Subcutaneous adipose tissue (tissue), 4 donors: ENCODE measurements around the gene ROBO1. TPM values are rescaled to one million over a fixed set of nuclear protein-coding genes. Genes with fewer than 3 reads are reported as not detected.

Source experiments
- total RNA-seq, 4 donors: library from RNA; depleted of rRNA; stranded (reverse); fragments of >200 nt; gene quantifications; one replicate each; pipeline ENCODE4 v1.1.0, GENCODE V29; 2016
- TF ChIP-seq, protein P1 (sequence below): fragments of 450-650 bp; IDR thresholded peaks from one replicate; pipeline ENCODE4 v1.5.1; 2016; ENCODE audit warnings: low read depth, mild to moderate bottlenecking, control low read depth, antibody characterized with exemption, moderate library complexity

ROBO1 gene
- total RNA-seq, 4 donors from 2014 or later = 26.6 to 34.0 (median 30.8) TPM

GRCh38 chr3:78830470-78830869 lies 937.3 kb downstream of the ROBO1 start:
- TF ChIP-seq, protein P1, sequence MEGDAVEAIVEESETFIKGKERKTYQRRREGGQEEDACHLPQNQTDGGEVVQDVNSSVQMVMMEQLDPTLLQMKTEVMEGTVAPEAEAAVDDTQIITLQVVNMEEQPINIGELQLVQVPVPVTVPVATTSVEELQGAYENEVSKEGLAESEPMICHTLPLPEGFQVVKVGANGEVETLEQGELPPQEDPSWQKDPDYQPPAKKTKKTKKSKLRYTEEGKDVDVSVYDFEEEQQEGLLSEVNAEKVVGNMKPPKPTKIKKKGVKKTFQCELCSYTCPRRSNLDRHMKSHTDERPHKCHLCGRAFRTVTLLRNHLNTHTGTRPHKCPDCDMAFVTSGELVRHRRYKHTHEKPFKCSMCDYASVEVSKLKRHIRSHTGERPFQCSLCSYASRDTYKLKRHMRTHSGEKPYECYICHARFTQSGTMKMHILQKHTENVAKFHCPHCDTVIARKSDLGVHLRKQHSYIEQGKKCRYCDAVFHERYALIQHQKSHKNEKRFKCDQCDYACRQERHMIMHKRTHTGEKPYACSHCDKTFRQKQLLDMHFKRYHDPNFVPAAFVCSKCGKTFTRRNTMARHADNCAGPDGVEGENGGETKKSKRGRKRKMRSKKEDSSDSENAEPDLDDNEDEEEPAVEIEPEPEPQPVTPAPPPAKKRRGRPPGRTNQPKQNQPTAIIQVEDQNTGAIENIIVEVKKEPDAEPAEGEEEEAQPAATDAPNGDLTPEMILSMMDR = no peak

GRCh38 chr3:78827618-78828017 lies 940.2 kb downstream of the ROBO1 start:
- TF ChIP-seq, protein P1 = no peak

DNA sequence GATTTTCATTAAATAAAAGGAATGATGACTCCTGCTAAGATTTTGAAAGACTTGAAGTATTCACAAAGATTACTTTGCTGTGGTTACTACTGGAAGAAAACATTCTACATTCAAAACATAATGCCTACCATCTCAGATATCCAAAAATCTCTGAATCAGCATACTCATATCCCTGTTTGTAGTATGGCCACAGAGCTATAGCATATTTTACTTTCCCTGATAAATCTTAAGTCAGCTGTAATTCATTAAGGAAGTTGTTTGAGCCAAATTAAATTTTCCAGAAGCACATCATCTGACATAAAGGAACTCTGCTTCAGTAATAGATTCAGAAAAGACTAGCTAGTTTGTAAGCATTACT lies 942.0 kb downstream of the ROBO1 start:
- TF ChIP-seq, protein P1 = no peak

DNA sequence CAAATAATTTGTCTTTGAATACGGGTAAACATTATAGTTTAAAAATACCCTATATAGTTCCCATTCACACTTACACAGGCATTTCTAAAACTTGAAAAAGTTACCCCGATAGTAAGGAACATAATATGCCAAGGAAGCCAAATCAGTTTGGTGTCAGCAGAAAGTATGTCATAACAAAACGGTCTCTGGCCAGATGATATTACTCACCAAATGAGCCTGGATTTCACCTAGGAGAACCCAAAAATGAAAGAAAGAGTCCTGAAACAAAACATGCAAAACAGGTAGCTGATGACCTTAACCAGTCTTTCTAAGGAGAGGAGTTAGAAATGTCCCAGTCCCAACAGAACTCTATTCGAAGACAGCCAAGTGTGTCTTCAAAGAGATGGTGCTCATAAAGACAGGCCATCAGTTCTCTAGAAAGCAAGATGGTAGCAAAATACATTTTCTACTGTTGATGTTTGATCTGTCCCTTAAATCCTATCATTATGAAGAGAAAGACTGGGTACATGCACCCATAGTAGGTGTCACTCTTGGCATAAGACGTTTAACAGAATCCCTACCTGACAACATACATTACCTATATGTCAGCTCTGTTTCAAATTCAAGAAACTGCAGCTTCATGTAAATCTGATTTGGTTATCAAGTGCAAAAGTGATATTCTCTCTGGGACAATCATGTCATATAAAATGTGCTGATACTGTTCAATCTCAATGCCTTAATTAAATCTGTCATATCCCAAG lies 942.5 kb downstream of the ROBO1 start:
- TF ChIP-seq, protein P1 = no peak

DNA sequence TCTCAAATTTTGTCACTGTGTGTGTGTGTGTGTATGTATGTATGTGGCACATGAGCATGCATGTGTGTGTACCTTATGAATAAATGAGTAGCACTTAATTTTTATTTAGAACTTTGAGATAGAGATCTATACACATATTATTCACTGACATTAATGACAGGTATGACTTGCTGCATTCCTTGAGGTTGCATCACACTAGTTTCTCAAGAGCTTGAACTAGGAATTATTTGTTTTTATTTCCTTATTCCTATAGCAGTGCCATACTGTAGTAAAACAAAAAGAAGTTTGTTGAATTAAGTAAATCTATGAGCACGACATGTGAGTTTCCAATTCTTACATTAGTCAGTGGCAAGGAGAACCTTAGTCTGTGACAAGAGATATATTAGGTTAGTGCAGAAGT lies 943.9 kb downstream of the ROBO1 start:
- TF ChIP-seq, protein P1 = no peak

GRCh38 chr3:78823434-78823833 lies 944.4 kb downstream of the ROBO1 start:
- TF ChIP-seq, protein P1 = no peak

- TF ChIP-seq, protein P1 = no peak
Observed at GRCh38 chr3:78822726-78823125, 945.1 kb downstream of the ROBO1 start.
